HG03064 (cell line): ENCODE data around the gene IQCH.
"Not testable (repeated sequence)": the region's sequence is repeated elsewhere in the genome, so short reads cannot be mapped to it uniquely, and the experiment has no call there.

Source experiments
- ATAC-seq: cut with Tn5 transposase; IDR thresholded peaks from one replicate; pipeline ENCODE4 v1.9.1; 2021; ENCODE audit warnings: low read depth; ENCODE audit not compliant: unreplicated experiment

IQCH gene

GRCh38 chr15:67343206-67343605 is 88.6 kb downstream of the IQCH start:
- ATAC-seq: no peak

DNA sequence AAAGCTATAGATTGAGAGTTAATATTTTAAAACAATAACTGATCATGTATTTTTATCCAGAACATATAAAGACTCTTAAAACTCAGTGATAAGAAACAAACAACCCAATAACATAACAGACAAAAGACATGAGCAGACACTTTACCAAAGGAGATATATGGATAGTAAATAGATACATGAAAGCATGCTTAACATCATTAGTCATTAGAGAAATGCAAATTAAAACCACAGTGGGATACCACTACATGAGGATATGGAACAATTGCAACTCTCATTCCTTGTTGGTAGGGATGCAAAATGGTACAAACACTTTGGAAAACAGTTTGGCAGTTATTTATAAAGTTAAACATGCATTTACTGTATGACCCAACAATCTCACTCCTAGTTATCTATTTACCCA is 95.0 kb downstream of the IQCH start:
- no peak for ATAC-seq

DNA sequence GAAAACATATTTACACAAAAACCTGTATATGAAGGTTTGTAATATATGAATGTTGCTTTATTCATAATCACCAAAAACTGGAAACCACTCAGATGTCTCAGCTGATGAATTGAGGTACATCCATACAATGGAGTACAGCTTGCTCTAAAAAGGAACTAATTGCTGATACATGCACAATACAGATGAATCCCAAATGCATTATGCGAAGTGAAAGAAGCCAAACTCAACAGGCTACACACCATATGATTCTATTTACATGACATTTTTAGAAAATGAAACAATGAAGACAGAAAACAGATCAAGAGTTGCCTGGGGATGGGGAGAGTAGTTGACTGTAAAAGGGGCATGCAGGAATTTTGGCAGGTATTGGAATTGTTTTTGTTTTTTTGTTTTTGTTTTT is 95.5 kb downstream of the IQCH start:
- ATAC-seq: no peak

DNA sequence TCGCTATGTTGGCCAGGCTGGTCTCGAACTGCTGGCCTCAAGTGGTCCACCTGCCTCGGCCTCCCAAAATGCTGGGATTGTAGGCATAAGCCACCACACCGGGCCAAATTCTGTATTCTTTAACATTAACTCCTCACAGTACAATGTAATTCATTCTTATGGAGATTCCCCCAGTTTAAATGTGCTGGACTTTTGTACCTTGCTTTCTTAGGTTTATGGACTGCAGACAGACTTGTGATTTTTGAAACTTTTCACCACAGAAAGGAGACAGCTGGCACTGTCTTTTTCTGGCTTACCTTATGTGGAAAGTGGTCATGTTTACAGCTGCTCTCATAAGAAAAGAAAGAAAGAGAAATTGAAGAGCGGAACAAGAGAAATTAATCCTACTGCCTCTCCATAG is 103.8 kb downstream of the IQCH start:
- ATAC-seq: no peak

GRCh38 chr15:67358812-67359211 is 104.2 kb downstream of the IQCH start:
- ATAC-seq: no peak

GRCh38 chr15:67359431-67360079 is 105.0 kb downstream of the IQCH start:
- ATAC-seq: no peak

- ATAC-seq: no peak
Measured at GRCh38 chr15:67361100-67361499, 106.5 kb downstream of the IQCH start.

DNA sequence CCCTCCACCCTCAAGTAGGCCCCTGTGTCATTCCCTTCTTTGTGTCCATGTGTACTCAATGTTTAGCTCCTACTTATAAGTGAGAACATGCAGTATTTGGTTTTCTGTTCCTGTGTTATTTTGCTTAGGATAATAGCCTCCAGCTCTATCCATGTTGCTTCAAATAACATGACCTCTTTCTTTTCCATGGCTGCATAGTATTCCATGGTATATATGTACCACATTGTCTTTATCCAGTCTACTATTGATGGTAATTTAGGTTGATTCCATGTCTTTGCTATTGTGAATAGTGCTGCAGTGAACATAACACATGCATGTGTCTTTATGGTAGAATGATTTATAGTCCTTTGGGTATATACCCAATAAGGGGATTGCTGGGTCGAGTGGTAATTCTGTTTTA is 109.1 kb downstream of the IQCH start:
- not testable (repeated sequence) for ATAC-seq

DNA sequence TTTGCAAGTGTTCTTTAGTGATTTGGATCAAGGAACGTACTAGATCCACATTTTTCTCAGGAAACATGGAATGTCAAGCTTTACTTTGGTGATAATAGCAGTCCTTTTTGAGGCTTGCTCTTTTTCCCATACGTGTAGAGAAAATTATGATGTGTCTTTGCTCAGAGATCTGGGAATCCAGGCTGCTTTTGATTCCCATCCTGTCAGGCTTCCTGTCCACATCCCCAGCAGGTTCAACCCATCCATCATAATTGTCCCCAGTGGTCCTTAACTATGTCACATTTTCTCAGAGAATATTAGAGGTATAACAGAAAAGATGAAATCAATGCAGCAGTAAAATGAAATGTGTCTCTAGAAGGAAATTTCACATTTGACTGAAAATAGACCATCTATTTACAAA is 111.4 kb downstream of the IQCH start:
- ATAC-seq: no peak

- no peak for ATAC-seq
Measured at GRCh38 chr15:67366904-67367303, 112.3 kb downstream of the IQCH start.

DNA sequence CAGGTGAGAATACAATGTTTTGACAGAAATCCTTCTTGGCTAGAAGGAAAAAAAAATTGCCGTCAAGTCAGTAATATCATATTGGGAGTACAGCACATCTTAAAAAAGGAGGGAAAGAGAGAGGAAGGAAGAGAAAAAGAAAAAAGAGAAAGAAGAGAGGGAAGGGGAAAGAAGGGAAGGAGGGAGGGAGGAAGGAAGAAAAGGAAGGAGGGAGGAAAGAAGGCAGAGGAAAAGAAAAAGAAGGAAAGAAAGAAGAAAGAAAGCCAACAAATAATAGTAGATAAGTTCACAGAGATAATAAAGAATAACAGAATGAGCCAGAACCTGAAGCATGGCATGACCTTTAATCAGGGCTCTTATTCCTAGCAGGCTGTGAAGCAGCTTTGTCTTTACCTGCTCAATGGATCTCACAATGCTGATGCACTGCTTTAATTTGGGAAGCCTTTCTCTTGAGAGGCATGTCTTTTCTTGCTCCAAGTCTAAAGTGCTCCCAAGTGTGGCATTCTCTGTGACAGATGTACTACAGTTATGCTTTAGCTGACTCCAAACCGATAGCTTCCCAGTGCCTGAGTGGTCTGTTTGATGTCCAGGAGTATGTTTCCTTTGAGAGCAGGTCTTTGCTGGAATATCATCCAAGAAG is 114.9 kb downstream of the IQCH start:
- no peak for ATAC-seq

- ATAC-seq: no peak
Measured at GRCh38 chr15:67370206-67370954, 115.8 kb downstream of the IQCH start.

DNA sequence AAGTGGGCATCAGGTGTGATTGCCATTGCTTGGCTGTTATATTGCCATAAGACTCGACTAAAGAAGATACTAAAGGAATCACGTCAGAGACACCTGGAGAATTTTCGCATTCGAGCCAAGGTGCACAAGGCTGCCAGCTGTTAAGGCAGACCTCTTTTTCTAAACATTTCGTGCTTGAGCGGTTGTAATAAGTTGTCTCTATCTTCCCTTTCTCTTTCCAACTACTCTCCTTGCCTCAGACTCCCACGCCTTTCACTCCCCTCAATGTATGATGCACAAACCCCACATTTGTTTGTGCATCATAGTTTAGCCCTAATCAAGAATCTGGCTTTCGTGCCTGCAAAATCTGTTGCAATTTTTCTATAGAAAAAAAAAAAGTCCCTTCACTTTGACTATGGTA is 118.0 kb downstream of the IQCH start:
- ATAC-seq: no peak

DNA sequence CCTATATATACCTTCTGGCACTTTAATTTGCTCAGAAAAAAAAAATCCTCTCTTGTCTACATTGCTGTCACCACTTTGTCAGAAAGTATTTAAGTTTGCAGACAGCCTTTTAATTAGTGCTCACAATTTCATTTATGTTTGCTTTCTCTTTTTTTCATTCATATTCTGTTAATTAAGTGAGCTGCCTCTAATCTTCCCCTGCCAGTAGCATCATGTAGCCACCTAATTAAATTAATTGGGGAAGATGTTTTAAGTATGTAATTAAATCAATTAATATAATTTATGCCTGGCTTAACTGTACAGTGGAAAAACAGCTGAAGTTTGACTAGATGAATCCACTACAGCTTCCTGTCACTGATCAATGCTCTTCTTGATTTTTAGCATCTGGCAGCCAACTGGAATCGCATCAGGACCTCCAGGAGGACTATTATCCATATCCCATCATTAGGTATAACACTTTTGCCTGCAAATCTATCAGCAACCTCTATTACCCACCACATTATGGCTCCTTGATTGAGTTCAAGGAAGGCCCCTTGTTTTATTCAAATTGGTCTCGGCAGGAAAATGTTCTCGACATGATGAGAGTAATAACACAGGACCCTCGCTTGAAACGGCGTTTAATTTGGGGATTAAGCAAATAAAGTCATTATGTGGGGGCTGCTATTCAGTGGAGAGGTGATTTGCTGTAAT is 118.5 kb downstream of the IQCH start:
- ATAC-seq: no peak

GRCh38 chr15:67373971-67374370 is 119.4 kb downstream of the IQCH start:
- ATAC-seq: no peak

DNA sequence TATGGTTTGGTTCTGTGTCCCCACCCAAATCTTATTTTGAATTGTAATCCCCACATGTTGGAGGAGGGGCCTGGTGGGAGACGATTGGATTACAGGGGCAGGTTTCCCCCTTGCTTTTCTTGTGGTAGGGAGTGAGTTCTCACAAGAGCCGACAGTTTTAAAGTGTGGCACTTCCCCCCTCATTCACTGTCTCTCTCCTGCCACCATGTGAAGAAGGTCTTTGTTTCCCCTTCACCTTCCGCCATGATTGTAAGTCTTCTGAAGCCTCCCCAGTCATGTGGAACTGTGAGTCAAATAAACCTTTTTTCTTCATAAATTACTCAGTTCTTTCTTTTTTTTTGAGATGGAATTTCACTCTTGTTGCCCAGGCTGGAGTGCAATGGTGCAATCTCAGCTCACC is 124.9 kb downstream of the IQCH start:
- no peak for ATAC-seq

GRCh38 chr15:67380921-67381320 is 126.3 kb downstream of the IQCH start:
- ATAC-seq: no peak

GRCh38 chr15:67381416-67382045 is 126.9 kb downstream of the IQCH start:
- no peak for ATAC-seq

DNA sequence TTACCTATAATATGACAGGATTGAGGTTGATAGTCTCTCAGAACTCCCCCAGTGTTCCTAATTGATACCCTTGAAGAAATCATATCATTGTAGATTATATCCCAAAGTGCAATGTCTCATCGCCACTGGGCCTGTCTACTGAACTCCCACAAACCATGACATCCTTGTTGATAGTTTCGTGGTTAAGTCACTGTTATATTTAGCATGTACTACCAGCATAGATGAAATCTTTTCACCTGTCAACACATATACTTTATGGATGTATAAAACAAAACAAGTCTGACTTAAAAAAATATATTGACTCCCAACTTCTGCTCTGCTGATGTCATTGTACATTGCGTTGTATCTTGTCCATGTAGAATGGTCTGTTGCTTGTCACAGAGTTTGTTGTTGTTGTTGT is 128.1 kb downstream of the IQCH start:
- ATAC-seq: no peak

- ATAC-seq: no peak
Measured at GRCh38 chr15:67383899-67384298, 129.3 kb downstream of the IQCH start.

GRCh38 chr15:67384761-67385160 is 130.2 kb downstream of the IQCH start:
- no peak for ATAC-seq
